ENCODE data around the gene ZFAND2A.

The ZFAND2A gene

DNA sequence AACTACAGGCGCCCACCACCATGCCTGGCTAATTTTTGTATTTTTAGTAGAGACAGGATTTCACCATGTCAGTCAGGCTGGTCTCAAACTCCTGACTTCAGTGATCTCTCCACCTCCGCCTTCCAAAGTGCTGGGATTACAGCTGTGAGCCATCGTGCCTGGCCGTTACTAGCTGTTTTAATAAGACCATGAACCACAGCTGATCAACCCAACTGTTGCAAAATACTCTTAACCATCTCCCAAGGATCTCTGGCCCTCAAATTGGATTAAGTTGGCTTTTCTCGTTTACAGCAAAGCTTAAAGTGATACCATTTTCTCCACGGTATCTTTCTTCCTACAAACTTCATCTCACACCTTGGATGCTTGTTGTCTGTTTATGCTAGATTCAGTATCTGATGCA is 18.3 kb downstream of the ZFAND2A start:
- no peak for DNase-seq (ENCODE audit: low spot score)
- no peak for TF ChIP-seq CTCF (IDR thresholded peaks at IDR 0.05; ENCODE audit: borderline replicate concordance, control extremely low read depth, extremely low read depth, insufficient read depth, missing control alignments)
- in situ Hi-C loops (cut with MboI; ENCODE audit: low sequenced_read_pairs, unreplicated experiment): no loop called here

DNA sequence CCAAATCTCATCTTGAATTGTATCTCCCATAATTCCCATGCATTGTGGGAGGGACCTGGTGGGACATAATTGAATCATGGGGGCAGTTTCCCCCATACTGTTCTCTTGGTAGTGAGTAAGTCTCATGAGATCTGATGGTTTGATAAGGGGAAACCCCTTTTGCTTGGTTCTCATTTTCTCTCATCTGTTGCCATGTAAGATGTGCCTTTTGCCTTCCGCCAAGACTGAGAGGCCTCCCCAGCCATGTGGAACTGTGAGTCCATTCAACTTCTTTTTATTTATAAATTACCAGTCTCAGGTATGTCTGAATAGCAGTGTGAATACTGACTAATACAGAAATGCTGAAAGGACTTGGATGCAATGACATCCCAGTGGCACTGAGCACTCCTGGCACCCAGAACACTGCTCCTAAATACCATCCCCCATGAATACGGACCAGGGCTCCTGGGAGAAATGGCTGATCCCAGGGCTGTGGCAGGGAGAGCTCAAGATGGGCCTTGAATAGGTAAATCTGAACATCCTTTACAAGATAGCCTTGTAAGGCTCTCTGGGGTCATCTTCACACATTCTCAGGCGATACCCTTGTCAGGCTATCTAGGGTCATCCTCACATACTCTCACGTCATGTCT is 19.4 kb downstream of the ZFAND2A start:
- no peak for TF ChIP-seq CTCF (IDR thresholded peaks at IDR 0.05; ENCODE audit: borderline replicate concordance, control extremely low read depth, extremely low read depth, insufficient read depth, missing control alignments)
- in situ Hi-C loops (cut with MboI; ENCODE audit: low sequenced_read_pairs, unreplicated experiment): no loop called here
- DNase-seq (ENCODE audit: low spot score): no peak

DNA sequence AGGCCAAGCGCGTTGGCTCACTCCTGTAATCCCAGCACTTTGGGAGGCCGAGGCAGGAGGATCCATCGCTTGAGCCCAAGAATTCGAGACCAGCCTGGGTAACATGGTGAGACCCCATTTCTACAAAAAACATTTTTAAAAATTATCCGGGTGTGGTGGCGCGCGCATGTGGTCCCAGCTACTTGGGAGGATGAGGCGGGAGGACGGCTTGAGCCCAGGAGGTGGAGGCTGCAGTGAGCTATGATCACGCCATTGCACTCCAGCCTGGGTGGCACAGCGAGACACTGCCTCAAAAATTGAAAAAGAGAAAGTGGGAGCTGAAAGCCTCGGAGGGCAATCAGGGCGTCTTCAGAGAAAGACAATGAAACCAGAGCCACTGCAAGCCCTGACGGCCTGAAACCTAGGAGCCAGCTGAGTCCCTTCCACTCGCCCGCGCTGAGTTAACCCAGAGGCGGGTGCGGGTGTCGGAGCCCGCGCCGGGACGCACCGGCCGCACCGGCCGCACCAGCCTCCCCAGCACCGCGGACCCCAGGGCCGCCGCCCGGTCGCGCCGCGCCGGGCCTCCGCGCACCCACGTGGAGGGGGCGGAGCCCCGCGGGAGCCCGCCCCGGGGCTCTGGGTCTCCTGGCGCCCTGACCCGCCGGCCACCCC is 22.4 kb downstream of the ZFAND2A start:
- in situ Hi-C loops (cut with MboI; ENCODE audit: low sequenced_read_pairs, unreplicated experiment): no loop called here
- no peak for DNase-seq (ENCODE audit: low spot score)
- no peak for TF ChIP-seq CTCF (IDR thresholded peaks at IDR 0.05; ENCODE audit: borderline replicate concordance, control extremely low read depth, extremely low read depth, insufficient read depth, missing control alignments)

GRCh38 chr7:1136841-1137516 is 23.0 kb downstream of the ZFAND2A start:
- DNase-seq (ENCODE audit: low spot score): no peak
- in situ Hi-C loops (cut with MboI; ENCODE audit: low sequenced_read_pairs, unreplicated experiment): no loop called here

DNA sequence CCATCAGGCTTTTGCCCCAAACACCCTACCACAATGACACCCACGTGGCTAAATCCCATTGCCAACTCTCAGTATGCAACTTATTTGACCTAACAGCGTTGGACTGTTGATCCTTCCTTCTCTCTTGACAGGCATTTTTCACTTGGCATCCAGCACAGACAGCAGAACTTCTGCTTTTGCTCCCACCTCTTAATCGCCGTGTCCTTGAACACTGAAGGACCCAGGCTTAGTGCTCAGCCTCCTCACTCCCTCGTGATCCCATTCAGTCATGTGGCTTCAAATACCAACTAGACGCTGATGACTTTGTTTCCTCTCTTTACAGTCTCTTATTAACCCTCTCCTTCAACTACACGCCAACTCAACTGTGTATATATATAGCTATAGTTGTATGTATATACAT is 25.0 kb downstream of the ZFAND2A start:
- no peak for DNase-seq (ENCODE audit: low spot score)
- TF ChIP-seq CTCF (IDR thresholded peaks at IDR 0.05; ENCODE audit: borderline replicate concordance, control extremely low read depth, extremely low read depth, insufficient read depth, missing control alignments): no peak
- in situ Hi-C loops (cut with MboI; ENCODE audit: low sequenced_read_pairs, unreplicated experiment): no loop called here

More at GRCh38 chr7:1136841-1137516, 23.0 kb downstream of the ZFAND2A start:
- TF ChIP-seq CTCF (IDR thresholded peaks at IDR 0.05; ENCODE audit: borderline replicate concordance, control extremely low read depth, extremely low read depth, insufficient read depth, missing control alignments): no peak

- in situ Hi-C loops (cut with MboI; ENCODE audit: low sequenced_read_pairs, unreplicated experiment): no loop called here
- no peak for TF ChIP-seq CTCF (IDR thresholded peaks at IDR 0.05; ENCODE audit: borderline replicate concordance, control extremely low read depth, extremely low read depth, insufficient read depth, missing control alignments)
- DNase-seq (ENCODE audit: low spot score): no peak
Measured at GRCh38 chr7:1131471-1132265, 28.3 kb downstream of the ZFAND2A start.
